Articular chondrocyte of knee joint (primary cell): ENCODE data around the gene IDNK. TPM values are rescaled to one million over a fixed set of nuclear protein-coding genes. Genes with fewer than 3 reads are reported as not detected.

ENCODE experiments used
- small RNA-seq: library from RNA; depleted of rRNA; stranded (forward); fragments of <200 nt; gene quantifications from one replicate; pipeline ENCODE3, GENCODE V24; 2012
- total RNA-seq: library from RNA; depleted of rRNA; stranded (reverse); fragments of >200 nt; gene quantifications from 2 replicates; pipeline ENCODE4 v1.2.3, GENCODE V29; 2012

IDNK gene
- total RNA-seq: 7.8 and 8.4 TPM in 2 replicates

DNA sequence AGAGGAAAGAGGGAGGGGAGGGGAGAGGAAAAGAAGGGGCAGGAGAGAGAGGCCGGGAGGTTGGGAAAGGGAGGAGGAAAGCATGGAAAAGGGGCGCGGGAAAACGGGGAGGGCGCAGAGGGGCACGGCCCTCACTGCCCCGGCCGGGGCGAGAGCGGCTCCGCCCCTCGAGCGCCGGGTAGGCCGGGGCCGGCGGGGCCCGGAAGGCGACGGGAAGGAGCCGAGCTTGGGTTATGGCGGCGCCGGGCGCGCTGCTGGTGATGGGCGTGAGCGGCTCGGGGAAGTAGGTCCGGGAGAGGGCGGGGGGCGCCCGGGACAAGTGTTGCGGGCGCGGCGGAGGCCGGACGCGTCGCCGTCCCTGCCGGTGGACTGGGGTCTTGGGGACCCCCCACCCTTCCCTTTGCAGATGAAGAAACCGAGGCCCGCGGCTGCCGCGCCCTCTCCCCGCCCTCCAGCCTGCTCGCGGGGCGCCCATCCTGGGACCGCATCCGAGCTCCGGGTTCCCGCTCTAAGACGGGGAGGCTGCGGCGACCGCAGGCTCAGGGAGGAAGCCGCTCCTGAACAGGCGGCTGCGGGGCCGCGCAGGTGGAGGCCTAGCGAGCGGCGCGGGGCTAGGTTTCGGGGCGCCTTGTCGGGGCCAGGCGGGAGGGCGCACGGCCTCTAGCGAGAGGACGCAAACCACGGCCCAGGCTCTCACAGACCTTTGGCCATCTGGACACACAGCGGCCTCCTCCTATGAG lies at the start of gene IDNK:
Gene IDNK, plus strand, starts transcription at position 205 of the 740 bp plus-strand sequence. Its CDS starts 29 bp downstream, at position 234.

Small RNA genes within 50 kb of the gene (small RNA-seq; reads per million reads assigned to genes)
- not detected for gene RNU4-15P

Other genes with a start within 250 kb of the IDNK start
- 0.11 and 0.13 TPM in 2 replicates for gene FRMD3, start 84.7 kb upstream of the IDNK start, total RNA-seq
- 110 and 118 TPM in 2 replicates for gene UBQLN1, start 84.8 kb downstream of the IDNK start, total RNA-seq
- gene GKAP1, start 194.6 kb downstream of the IDNK start, total RNA-seq: 1.1 and 3.1 TPM in 2 replicates